HEK293 (cell line): ENCODE measurements around the gene LIME1.

Experiments used
- CTCF ChIA-PET: fragments of 350-600 bp; formaldehyde crosslinking; extraction: SDS; loops from one replicate; lab custom pipeline; 2021; ENCODE audit warnings: antibody characterized with exemption; lab: Yijun Ruan, JAX
- POLR2A ChIA-PET: fragments of 300-600 bp; formaldehyde crosslinking; extraction: SDS; loops from one replicate; lab custom pipeline; 2020; ENCODE audit warnings: antibody characterized with exemption, inconsistent platforms; lab: Yijun Ruan, JAX
- H3K27ac ChIP-seq: fragments of 200-500 bp; sonication (Bioruptor generic); 2 replicates; pipeline ENCODE4 v1.5.1; 2014; ENCODE audit warnings: low read depth, low read length, control low read depth, inconsistent platforms; ENCODE audit errors: extremely low read depth
- H3K36me3 ChIP-seq, 2 experiments: fragments of 200-500 bp in 1 of 2; sonication (Bioruptor generic) in 1 of 2; 1 replicate in 1 of 2; 2 replicates in 1 of 2; pipeline ENCODE4 v1.5.1; 2014 to 2017; ENCODE audit warnings: inconsistent platforms in 2 of 2, low read length in 2 of 2; ENCODE audit not compliant: control insufficient read depth in 2 of 2, insufficient read depth in 1 of 2
- H3K4me1 ChIP-seq: fragments of 200-500 bp; sonication (Bioruptor generic); 2 replicates; pipeline ENCODE4 v1.5.1; 2014; ENCODE audit warnings: mild to moderate bottlenecking, low read length, inconsistent platforms; ENCODE audit not compliant: control insufficient read depth, insufficient read depth
- H3K4me3 ChIP-seq: 2 replicates; pipeline ENCODE4 v1.5.1; 2011; ENCODE audit warnings: low read depth, mild to moderate bottlenecking, control low read depth, low read length, moderate library complexity
- H3K9me3 ChIP-seq: fragments of 200-500 bp; sonication (Bioruptor generic); 2 replicates; pipeline ENCODE4 v1.5.1; 2014; ENCODE audit warnings: low read depth, low read length, inconsistent platforms; ENCODE audit not compliant: control insufficient read depth, insufficient read depth
- GLIS2 ChIP-seq: fragments of 450-650 bp; formaldehyde crosslinking; IDR thresholded peaks from 2 replicates; pipeline ENCODE4 v1.5.1; 2016; ENCODE audit warnings: missing biosample characterization, missing genetic modification characterization
- HOXD13 ChIP-seq: sonication (generic); formaldehyde crosslinking; IDR thresholded peaks from 2 replicates; pipeline ENCODE4 v1.8.0; 2022; ENCODE audit warnings: missing genetic modification reagents, borderline replicate concordance
- IKZF3 ChIP-seq: fragments of 450-650 bp; IDR thresholded peaks from 2 replicates; pipeline ENCODE4 v1.5.0; 2018; ENCODE audit warnings: missing biosample characterization, mild to moderate bottlenecking, missing genetic modification characterization, moderate library complexity
- KLF1 ChIP-seq: fragments of 450-650 bp; formaldehyde crosslinking; IDR thresholded peaks from 2 replicates; pipeline ENCODE4 v1.5.1; 2016; ENCODE audit warnings: missing biosample characterization, missing genetic modification characterization
- OSR2 ChIP-seq: fragments of 450-650 bp; formaldehyde crosslinking; IDR thresholded peaks from 2 replicates; pipeline ENCODE4 v1.5.1; 2016; ENCODE audit warnings: missing biosample characterization, missing genetic modification characterization
- RBAK ChIP-seq: fragments of 450-650 bp; formaldehyde crosslinking; IDR thresholded peaks from 2 replicates; pipeline ENCODE4 v1.5.1; 2016; ENCODE audit warnings: missing biosample characterization, missing genetic modification characterization
- TCF7L2 ChIP-seq: IDR thresholded peaks from 2 replicates; pipeline ENCODE4 v1.6.1; 2011; ENCODE audit warnings: low read depth, mild to moderate bottlenecking, inconsistent platforms, low read length, moderate library complexity, borderline replicate concordance
- ZBTB1 ChIP-seq: fragments of 450-650 bp; formaldehyde crosslinking; IDR thresholded peaks from 2 replicates; pipeline ENCODE4 v1.5.1; 2016; ENCODE audit warnings: missing biosample characterization, missing genetic modification characterization
- ZBTB48 ChIP-seq: fragments of 450-650 bp; formaldehyde crosslinking; IDR thresholded peaks from 2 replicates; pipeline ENCODE4 v1.5.1; 2016; ENCODE audit warnings: missing biosample characterization, missing genetic modification characterization
- ZBTB6 ChIP-seq: fragments of 450-650 bp; formaldehyde crosslinking; IDR thresholded peaks from 2 replicates; pipeline ENCODE4 v1.5.1; 2017; ENCODE audit warnings: missing biosample characterization, missing genetic modification characterization
- ZNF112 ChIP-seq: fragments of 450-650 bp; formaldehyde crosslinking; IDR thresholded peaks from 2 replicates; pipeline ENCODE4 v1.5.0; 2017; ENCODE audit warnings: missing biosample characterization, missing genetic modification characterization
- ZNF121 ChIP-seq: fragments of 450-650 bp; formaldehyde crosslinking; IDR thresholded peaks from 2 replicates; pipeline ENCODE4 v1.5.1; 2016; ENCODE audit warnings: missing biosample characterization, missing genetic modification characterization
- ZNF292 ChIP-seq: fragments of 450-650 bp; formaldehyde crosslinking; IDR thresholded peaks from 2 replicates; pipeline ENCODE4 v1.5.1; 2016; ENCODE audit warnings: low read depth, missing biosample characterization, missing genetic modification characterization, borderline replicate concordance
- ZNF423 ChIP-seq: fragments of 450-650 bp; formaldehyde crosslinking; IDR thresholded peaks from 2 replicates; pipeline ENCODE4 v1.5.1; 2016; ENCODE audit warnings: missing biosample characterization, missing genetic modification characterization
- ZNF510 ChIP-seq: fragments of 450-650 bp; formaldehyde crosslinking; IDR thresholded peaks from 2 replicates; pipeline ENCODE4 v1.5.1; 2018; ENCODE audit warnings: mild to moderate bottlenecking, missing genetic modification characterization, missing biosample characterization; ENCODE audit not compliant: insufficient replicate concordance
- ZNF600 ChIP-seq: fragments of 450-650 bp; formaldehyde crosslinking; IDR thresholded peaks from 2 replicates; pipeline ENCODE4 v1.5.1; 2016; ENCODE audit warnings: missing biosample characterization, missing genetic modification characterization
- ZNF654 ChIP-seq: fragments of 450-650 bp; formaldehyde crosslinking; IDR thresholded peaks from 2 replicates; pipeline ENCODE4 v1.5.1; 2016; ENCODE audit warnings: low read depth, missing biosample characterization, missing genetic modification characterization
- ZNF658 ChIP-seq: fragments of 450-650 bp; formaldehyde crosslinking; IDR thresholded peaks from 2 replicates; pipeline ENCODE4; 2016; ENCODE audit warnings: missing biosample characterization, missing genetic modification characterization
- TF ChIP-seq, protein P1 (sequence below): fragments of 450-650 bp; formaldehyde crosslinking; IDR thresholded peaks from 2 replicates; pipeline ENCODE4 v1.5.1; 2017; ENCODE audit warnings: missing biosample characterization, missing genetic modification characterization

Gene LIME1

DNA sequence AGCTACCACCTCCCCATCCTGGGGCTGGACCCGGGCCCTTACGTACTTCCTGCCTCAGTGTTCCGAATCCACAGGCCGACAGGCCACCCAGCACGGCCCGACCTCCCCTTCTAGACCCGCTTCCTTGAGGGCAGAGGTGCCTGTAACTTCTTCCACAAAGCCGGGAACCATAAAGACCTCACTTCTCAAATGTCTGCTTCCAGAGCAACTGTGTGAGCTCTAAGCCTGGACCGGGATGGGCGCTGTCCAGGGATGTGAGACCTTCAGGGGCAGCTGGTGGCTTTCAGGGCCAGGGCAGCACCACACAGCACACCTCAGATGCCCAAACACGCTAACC, 12.4 kb downstream of the LIME1 start (continued):
- TF ChIP-seq ZBTB48 (tag by site-specific recombination): no peak

- H3K36me3 ChIP-seq: no peaks in the 10 kb centered on the region
- no peaks in the 10 kb centered on the region for H3K4me1 ChIP-seq
- ChIA-PET POLR2A (interaction anchor here (0.8 to 1.3 kb wide), 2 partner anchors 9 to 42 kb away, joined by 5 to 6 read pairs; partner anchors contain the start of genes ARFRP1 and ZGPAT), CTCF (interaction anchor here (0.6 to 0.8 kb wide), 3 partner anchors 198 to 1407 kb away, joined by 3 to 4 read pairs (median 3); no protein-coding TSS in a partner anchor)
- no peaks in the 10 kb centered on the region for H3K9me3 ChIP-seq
- no peak for TF ChIP-seq ZNF510
- no peak for TF ChIP-seq ZNF112 (tag by site-specific recombination)
- peak; percentile 77 for TF ChIP-seq ZNF121 (tag by site-specific recombination)
- TF ChIP-seq GLIS2 (tag by site-specific recombination): 0 out of 2 replicates have a peak, but pooled peaks have one; percentile 33
- no peak overlapping the region for H3K27ac ChIP-seq
- no peak overlapping the region for H3K4me3 ChIP-seq
These were observed 13.4 kb downstream of the LIME1 start for GRCh38 chr20:63749597-63750508.

DNA sequence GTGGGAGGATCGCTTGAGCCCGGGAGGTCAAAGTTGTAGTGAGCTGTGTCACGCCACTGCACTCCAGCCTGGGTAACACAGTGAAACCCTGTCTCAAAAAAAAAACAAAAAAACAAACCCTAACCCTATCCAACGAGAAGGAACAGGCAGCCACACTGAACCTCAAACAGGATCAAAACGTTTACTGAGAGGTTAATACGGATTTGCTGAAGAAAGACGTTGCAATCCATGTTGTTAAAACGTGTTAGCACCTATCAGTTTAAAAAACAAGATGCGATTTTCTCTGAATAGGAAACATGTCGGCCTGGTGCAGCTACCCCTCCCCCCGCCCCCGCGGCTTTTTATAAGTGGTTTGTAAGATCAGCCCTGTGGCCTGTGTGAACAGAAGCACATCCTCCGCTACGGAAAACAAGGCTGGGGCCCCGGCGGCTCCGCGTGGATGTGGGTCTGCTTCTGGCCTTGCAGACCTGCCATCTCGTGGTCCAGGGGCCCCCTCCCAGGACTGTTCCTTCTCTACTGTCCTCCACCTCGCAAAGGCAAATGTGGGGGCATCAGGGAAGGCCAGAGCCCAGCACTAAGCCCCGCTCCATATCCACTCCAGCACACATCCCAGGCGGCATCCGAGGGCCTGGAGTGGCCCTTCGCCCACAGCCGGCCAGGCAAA, 14.5 kb downstream of the LIME1 start:
- no peak overlapping the region for H3K4me3 ChIP-seq
- TF ChIP-seq OSR2 (tag by site-specific recombination) (0 out of 2 replicates have a peak, but pooled peaks have one; percentile 7), HOXD13 (CRISPR knock-in tag) (no peak), ZNF600 (tag by site-specific recombination) (peak; percentile 77)
- CTCF ChIA-PET: interaction anchor here (0.6 kb wide), 1 partner anchor 197 kb away, joined by 4 read pairs; no protein-coding TSS in a partner anchor

DNA sequence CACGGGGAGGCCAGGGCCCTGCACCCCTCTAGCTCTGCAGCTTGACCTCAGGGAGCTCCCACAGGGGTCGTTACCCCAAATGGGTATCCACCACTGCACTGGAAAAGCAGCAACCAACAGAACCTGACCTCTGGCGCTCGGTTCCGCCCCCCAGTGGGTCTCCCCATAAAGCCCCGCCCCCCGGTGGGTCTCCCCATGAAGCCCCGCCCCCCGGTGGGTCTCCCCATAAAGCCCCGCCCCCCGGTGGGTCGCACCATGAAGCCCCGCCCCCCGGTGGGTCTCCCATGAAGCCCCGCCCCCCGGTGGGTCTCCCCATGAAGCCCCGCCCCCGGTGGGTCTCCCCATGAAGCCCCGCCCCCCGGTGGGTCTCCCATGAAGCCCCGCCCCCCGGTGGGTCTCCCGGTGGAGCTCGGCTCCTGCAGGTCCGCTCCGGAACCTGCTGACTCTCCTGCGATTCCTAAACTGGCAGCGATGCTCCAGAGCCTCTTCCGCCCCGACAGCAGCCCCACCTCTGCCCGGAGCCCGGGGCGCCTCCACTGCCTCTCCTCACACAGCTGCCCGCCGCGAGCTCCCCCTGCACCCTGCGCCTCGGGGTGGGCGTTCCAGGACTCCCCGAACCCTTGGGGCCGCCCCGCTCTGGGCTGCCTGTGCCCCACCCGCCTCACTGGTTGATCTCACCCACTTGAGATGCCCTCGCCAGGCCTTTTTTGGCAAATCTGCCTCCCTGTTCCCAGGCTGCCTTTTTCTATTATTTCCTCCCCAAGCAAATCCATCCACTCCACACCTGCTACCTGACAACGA, 15.2 kb downstream of the LIME1 start:
- H3K27ac ChIP-seq: no peak overlapping the region
- no peak overlapping the region for H3K4me3 ChIP-seq
- TF ChIP-seq ZBTB1 (tag by site-specific recombination): no peak
- TF ChIP-seq, protein P1, sequence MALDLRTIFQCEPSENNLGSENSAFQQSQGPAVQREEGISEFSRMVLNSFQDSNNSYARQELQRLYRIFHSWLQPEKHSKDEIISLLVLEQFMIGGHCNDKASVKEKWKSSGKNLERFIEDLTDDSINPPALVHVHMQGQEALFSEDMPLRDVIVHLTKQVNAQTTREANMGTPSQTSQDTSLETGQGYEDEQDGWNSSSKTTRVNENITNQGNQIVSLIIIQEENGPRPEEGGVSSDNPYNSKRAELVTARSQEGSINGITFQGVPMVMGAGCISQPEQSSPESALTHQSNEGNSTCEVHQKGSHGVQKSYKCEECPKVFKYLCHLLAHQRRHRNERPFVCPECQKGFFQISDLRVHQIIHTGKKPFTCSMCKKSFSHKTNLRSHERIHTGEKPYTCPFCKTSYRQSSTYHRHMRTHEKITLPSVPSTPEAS (tag by site-specific recombination): no peak
- no peak for TF ChIP-seq RBAK (tag by site-specific recombination)
- no peak for TF ChIP-seq IKZF3 (tag by site-specific recombination)
- TF ChIP-seq ZNF292: no peak
- no peak for TF ChIP-seq TCF7L2
- peak; percentile 50; the same call in 1 of the 2 replicates for TF ChIP-seq GLIS2 (tag by site-specific recombination)
- peak; percentile 57; the same call in 1 of the 2 replicates for TF ChIP-seq KLF1 (tag by site-specific recombination)
- TF ChIP-seq ZNF423 (tag by site-specific recombination): no peak
- no peak for TF ChIP-seq ZNF654 (tag by site-specific recombination)
- TF ChIP-seq ZNF600 (tag by site-specific recombination): peak; percentile 42
- no peak for TF ChIP-seq ZNF658 (tag by site-specific recombination)
- 0 out of 2 replicates have a peak, but pooled peaks have one; percentile 33 for TF ChIP-seq ZBTB6 (tag by site-specific recombination)
- no peaks in the 10 kb centered on the region for H3K36me3 ChIP-seq
- ChIA-PET POLR2A (interaction anchor here (0.6 to 0.7 kb wide), 3 partner anchors 22 to 79 kb away, joined by 3 read pairs; no protein-coding TSS in a partner anchor), CTCF (no interaction called here)
- no peaks in the 10 kb centered on the region for H3K4me1 ChIP-seq
- no peaks in the 10 kb centered on the region for H3K9me3 ChIP-seq

More for the DNA sequence above, 14.5 kb downstream of the LIME1 start:
- no peaks in the 10 kb centered on the region for H3K4me1 ChIP-seq
- no peaks in the 10 kb centered on the region for H3K9me3 ChIP-seq
- POLR2A ChIA-PET: interaction anchor here (1.3 kb wide), 1 partner anchor 10 kb away, joined by 5 read pairs; no protein-coding TSS in a partner anchor
- H3K36me3 ChIP-seq: no peaks in the 10 kb centered on the region
- H3K27ac ChIP-seq: no peak overlapping the region
